Prostate gland (tissue), 2 donors: Measurements from ENCODE around the gene HMGA1.

Source experiments
- POLR2A ChIP-seq: fragments of 450-650 bp; IDR thresholded peaks from one replicate; pipeline ENCODE4 v1.6.1; 2016; ENCODE audit warnings: antibody characterized with exemption, mild to moderate bottlenecking
- POLR2AphosphoS5 ChIP-seq: sonication (generic); formaldehyde crosslinking; IDR thresholded peaks from one replicate; pipeline ENCODE4 v1.6.1; 2017; ENCODE audit warnings: antibody characterized with exemption
- TF ChIP-seq, protein P1 (sequence below), 4 experiments: fragments of 200-600 bp in 2 of 4; fragments of 450-650 bp in 2 of 4; sonication (generic) in 2 of 4; IDR thresholded peaks; 1 replicate in 3 of 4; 2 replicates in 1 of 4; pipeline ENCODE4 v1.5.1; 2016 to 2019; ENCODE audit warnings: antibody characterized with exemption in 4 of 4, mild to moderate bottlenecking in 2 of 4, moderate library complexity in 2 of 4

DNA sequence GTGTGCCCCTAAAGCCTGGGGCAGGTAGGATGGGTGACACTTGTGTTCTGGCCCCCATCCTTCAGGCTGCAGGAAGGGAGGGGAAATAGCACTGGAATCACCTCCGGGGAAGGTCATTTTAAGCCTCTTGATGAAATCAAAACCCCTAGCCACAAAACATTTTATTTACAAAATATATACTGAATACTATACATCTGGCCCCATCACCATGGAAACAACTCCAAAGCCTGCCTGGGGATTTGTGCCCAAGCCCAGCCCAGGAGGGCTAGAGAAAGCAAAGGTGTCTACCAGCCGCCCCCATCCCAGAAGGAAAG lies 9.5 kb downstream of the HMGA1 start:
- TF ChIP-seq, protein P1, sequence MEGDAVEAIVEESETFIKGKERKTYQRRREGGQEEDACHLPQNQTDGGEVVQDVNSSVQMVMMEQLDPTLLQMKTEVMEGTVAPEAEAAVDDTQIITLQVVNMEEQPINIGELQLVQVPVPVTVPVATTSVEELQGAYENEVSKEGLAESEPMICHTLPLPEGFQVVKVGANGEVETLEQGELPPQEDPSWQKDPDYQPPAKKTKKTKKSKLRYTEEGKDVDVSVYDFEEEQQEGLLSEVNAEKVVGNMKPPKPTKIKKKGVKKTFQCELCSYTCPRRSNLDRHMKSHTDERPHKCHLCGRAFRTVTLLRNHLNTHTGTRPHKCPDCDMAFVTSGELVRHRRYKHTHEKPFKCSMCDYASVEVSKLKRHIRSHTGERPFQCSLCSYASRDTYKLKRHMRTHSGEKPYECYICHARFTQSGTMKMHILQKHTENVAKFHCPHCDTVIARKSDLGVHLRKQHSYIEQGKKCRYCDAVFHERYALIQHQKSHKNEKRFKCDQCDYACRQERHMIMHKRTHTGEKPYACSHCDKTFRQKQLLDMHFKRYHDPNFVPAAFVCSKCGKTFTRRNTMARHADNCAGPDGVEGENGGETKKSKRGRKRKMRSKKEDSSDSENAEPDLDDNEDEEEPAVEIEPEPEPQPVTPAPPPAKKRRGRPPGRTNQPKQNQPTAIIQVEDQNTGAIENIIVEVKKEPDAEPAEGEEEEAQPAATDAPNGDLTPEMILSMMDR (IDR thresholded peaks at IDR 0.05), result no peak
- TF ChIP-seq POLR2AphosphoS5 (no peak), POLR2A (no peak)
